ENCODE measurements around the gene RPL15. TPM values are rescaled to one million over a fixed set of nuclear protein-coding genes. Genes with fewer than 3 reads are reported as not detected.

RPL15 gene
- total RNA-seq (1,000 to 10,000 TPM in 1 of 2 donors, 100 to 1,000 TPM in 1; 867 to 1,242 TPM), polyA plus RNA-seq (1,000 to 10,000 TPM in 1 of 2 donors, 100 to 1,000 TPM in 1; 604 to 1,364 TPM)

DNA sequence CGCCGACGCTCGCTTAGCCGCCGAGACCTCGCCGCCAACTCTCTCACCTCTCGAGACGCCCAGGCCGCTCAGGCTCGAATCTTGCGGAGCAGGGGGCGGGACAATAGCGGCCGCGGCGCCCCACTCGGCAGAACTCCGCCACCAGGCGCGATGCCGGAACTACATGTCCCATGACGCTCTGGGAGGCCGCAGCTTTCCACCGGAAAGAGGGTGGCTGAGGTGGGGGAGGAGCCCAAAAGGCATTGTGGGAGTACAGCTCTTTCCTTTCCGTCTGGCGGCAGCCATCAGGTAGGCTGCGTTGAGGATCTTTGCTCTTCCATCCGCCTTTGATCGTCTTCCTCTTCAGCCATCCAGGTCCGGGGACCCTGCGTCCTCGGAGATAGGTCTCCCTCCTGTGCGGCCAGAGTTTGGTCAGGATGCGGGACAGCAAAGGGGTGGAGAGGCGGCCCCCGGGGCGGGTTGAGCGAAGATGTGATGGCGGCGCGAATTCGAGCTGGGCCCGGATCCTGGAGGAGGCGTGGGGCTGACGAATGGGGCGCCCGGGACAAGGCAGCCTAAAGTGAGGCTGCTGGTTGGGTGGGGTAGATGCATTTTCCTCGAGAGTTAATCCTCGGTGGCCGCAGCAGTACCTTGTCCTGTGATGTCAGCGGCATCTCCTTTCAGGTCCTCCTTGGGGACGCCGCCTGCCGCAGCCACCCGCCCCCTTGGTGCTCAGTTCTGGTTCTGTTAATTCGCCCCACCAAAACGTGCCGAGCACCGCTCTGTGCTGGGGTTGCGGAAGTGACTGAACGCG lies at the start of gene RPL15, which contains the start of gene NKIRAS1:
Gene RPL15, plus strand, starts transcription at position 247 of the 793 bp plus-strand sequence. CDS start 728 bp downstream, outside the sequence.
Gene NKIRAS1, minus strand, starts transcription at position 105 of the 793 bp plus-strand sequence. CDS start 6,086 bp downstream, outside the sequence.
- peak within 1 kb of the TSS; percentile 88 to 96 for H3K27ac ChIP-seq (ENCODE audit: low read depth in 1 of 2, low read length in 2 of 2)
- under 1% methylated on average over 64 of the region's 64 CpGs for WGBS
- DNase-seq (ENCODE audit: low spot score): peak; percentile 92
- H3K9ac ChIP-seq (ENCODE audit: low read depth in 1 of 2, low read length in 2 of 2): peak within 1 kb of the TSS; percentile 94 to 97
- H3K4me1 ChIP-seq (ENCODE audit: control insufficient read depth in 4 of 4, insufficient read depth in 4 of 4, low read length in 3 of 4): peaks cover 0 to 37% (median 28%) of the 10 kb centered on the region in 4 donors
- TF ChIP-seq TAF1 (conservative IDR thresholded peaks at IDR 0.05): peak; percentile 99
- TF ChIP-seq MAX (IDR thresholded peaks at IDR 0.05): peak; percentile 67
- no peak for TF ChIP-seq HNF4G (IDR thresholded peaks at IDR 0.05)
- TF ChIP-seq RXRA (IDR thresholded peaks at IDR 0.05): no peak
- TF ChIP-seq HNF4A (conservative IDR thresholded peaks at IDR 0.05): peak in 1 of 2 donors; percentile 6
- TF ChIP-seq RAD21 (IDR thresholded peaks at IDR 0.05): peak; percentile 48 to 55
- TF ChIP-seq CTCF (IDR thresholded peaks at IDR 0.05; ENCODE audit: low read depth, low read length, missing input control): peak; percentile 52
- TF ChIP-seq YY1 (IDR thresholded peaks at IDR 0.05): peak; percentile 95
- TF ChIP-seq FOXA2 (IDR thresholded peaks at IDR 0.05): no peak
- peak in 1 of 2 donors; percentile 42 for TF ChIP-seq EGR1 (IDR thresholded peaks at IDR 0.05; ENCODE audit: low read depth in 2 of 2)
- TF ChIP-seq SP1 (IDR thresholded peaks at IDR 0.05): peak; percentile 70
- peak; percentile 69 to 92 for TF ChIP-seq GABPA (IDR thresholded peaks at IDR 0.05 in 1 of 2, conservative IDR thresholded peaks at IDR 0.05 in 1 of 2)
- TF ChIP-seq, protein P1, sequence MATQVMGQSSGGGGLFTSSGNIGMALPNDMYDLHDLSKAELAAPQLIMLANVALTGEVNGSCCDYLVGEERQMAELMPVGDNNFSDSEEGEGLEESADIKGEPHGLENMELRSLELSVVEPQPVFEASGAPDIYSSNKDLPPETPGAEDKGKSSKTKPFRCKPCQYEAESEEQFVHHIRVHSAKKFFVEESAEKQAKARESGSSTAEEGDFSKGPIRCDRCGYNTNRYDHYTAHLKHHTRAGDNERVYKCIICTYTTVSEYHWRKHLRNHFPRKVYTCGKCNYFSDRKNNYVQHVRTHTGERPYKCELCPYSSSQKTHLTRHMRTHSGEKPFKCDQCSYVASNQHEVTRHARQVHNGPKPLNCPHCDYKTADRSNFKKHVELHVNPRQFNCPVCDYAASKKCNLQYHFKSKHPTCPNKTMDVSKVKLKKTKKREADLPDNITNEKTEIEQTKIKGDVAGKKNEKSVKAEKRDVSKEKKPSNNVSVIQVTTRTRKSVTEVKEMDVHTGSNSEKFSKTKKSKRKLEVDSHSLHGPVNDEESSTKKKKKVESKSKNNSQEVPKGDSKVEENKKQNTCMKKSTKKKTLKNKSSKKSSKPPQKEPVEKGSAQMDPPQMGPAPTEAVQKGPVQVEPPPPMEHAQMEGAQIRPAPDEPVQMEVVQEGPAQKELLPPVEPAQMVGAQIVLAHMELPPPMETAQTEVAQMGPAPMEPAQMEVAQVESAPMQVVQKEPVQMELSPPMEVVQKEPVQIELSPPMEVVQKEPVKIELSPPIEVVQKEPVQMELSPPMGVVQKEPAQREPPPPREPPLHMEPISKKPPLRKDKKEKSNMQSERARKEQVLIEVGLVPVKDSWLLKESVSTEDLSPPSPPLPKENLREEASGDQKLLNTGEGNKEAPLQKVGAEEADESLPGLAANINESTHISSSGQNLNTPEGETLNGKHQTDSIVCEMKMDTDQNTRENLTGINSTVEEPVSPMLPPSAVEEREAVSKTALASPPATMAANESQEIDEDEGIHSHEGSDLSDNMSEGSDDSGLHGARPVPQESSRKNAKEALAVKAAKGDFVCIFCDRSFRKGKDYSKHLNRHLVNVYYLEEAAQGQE (IDR thresholded peaks at IDR 0.05): peak; percentile 95
- TF ChIP-seq JUND (IDR thresholded peaks at IDR 0.05): peak in 1 of 2 donors; percentile 11
- no peaks in the 10 kb centered on the region for H3K9me3 ChIP-seq (ENCODE audit: control insufficient read depth in 4 of 4, low read length in 3 of 4)
- peaks cover 0 to 13% (median 9%) of the 10 kb centered on the region in 4 donors for H3K36me3 ChIP-seq (ENCODE audit: control insufficient read depth in 4 of 4, insufficient read depth in 3 of 4, low read depth in 1 of 4, low read length in 3 of 4)
- H3K27me3 ChIP-seq (ENCODE audit: control insufficient read depth in 4 of 4, insufficient read depth in 4 of 4, low read length in 3 of 4): no peaks in the 10 kb centered on the region
- H3K4me3 ChIP-seq (ENCODE audit: low read depth in 1 of 3, low read length in 3 of 3): peak within 1 kb of the TSS; percentile 95

DNA sequence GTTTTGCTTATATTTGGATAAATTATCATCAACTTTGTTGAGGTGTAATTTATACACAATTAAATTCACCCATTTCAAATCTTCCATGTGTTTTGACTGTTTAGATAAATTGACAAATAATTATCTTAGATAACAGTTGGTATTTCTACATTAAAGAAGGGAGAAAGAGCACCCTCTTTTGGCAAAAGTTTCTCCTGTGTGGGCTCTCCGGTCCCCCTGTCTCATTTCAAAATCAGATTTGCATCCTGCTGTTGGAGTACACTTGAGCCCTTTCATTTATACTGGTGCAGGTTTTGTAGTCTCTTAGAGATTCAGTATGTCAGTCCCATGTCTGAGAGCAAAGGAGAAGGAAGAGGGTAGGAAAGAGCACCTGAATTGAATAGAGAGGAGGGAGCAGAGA lies 49.5 kb upstream of the RPL15 start:
- no peak for DNase-seq (ENCODE audit: low spot score)
- Histone ChIP-seq H3K27ac (ENCODE audit: low read depth in 1 of 2, low read length in 2 of 2) (no peak overlapping the region), H3K27me3 (ENCODE audit: control insufficient read depth in 4 of 4, insufficient read depth in 4 of 4, low read length in 3 of 4) (no peaks in the 10 kb centered on the region), H3K9me3 (ENCODE audit: control insufficient read depth in 4 of 4, low read length in 3 of 4) (no peaks in the 10 kb centered on the region), H3K4me3 (ENCODE audit: low read depth in 1 of 3, low read length in 3 of 3) (no peak overlapping the region), H3K4me1 (ENCODE audit: control insufficient read depth in 4 of 4, insufficient read depth in 4 of 4, low read length in 3 of 4) (peaks cover 0 to 16% (median 9%) of the 10 kb centered on the region in 4 donors), H3K9ac (ENCODE audit: low read depth in 1 of 2, low read length in 2 of 2) (no peak overlapping the region), H3K36me3 (ENCODE audit: control insufficient read depth in 4 of 4, insufficient read depth in 3 of 4, low read depth in 1 of 4, low read length in 3 of 4) (no peaks in the 10 kb centered on the region)
- WGBS: 78% methylated on average over 1 of the region's 1 CpG
- no peak for TF ChIP-seq HNF4G (IDR thresholded peaks at IDR 0.05)
- TF ChIP-seq RAD21 (IDR thresholded peaks at IDR 0.05): no peak
- no peak for TF ChIP-seq FOXA2 (IDR thresholded peaks at IDR 0.05)
- TF ChIP-seq SP1 (IDR thresholded peaks at IDR 0.05): no peak
- TF ChIP-seq NR2F2 (IDR thresholded peaks at IDR 0.05): no peak
- no peak for TF ChIP-seq YY1 (IDR thresholded peaks at IDR 0.05)
- TF ChIP-seq MAX (IDR thresholded peaks at IDR 0.05): no peak
- no peak for TF ChIP-seq CTCF (IDR thresholded peaks at IDR 0.05; ENCODE audit: low read depth, low read length, missing input control)
- no peak for TF ChIP-seq GABPA (IDR thresholded peaks at IDR 0.05 in 1 of 2, conservative IDR thresholded peaks at IDR 0.05 in 1 of 2)
- TF ChIP-seq RXRA (IDR thresholded peaks at IDR 0.05): no peak
- TF ChIP-seq, protein P1 (IDR thresholded peaks at IDR 0.05): no peak
- no peak for TF ChIP-seq EGR1 (IDR thresholded peaks at IDR 0.05; ENCODE audit: low read depth in 2 of 2)
- no peak for TF ChIP-seq HNF4A (conservative IDR thresholded peaks at IDR 0.05)

All from liver (tissue), 9 donors.